Mammary epithelial cell (primary cell): Measurements from ENCODE around the gene AGAP1.

Experiments
- EZH2 ChIP-seq: IDR thresholded peaks from 2 replicates; pipeline ENCODE4 v1.6.1; 2012; ENCODE audit warnings: low read length, inconsistent platforms, borderline replicate concordance
- TF ChIP-seq, protein P1 (sequence below), 2 donors: IDR thresholded peaks in 1 of 2; conservative IDR thresholded peaks in 1 of 2; 2 replicates each; pipeline ENCODE4 v1.5.1; 2011 to 2012; ENCODE audit warnings: inconsistent platforms in 2 of 2, low read length in 2 of 2, mild to moderate bottlenecking in 2 of 2, control low read depth in 1 of 2, low read depth in 1 of 2; ENCODE audit not compliant: insufficient read depth in 1 of 2; ENCODE audit errors: extremely low read depth in 1 of 2

- TF ChIP-seq, protein P1, sequence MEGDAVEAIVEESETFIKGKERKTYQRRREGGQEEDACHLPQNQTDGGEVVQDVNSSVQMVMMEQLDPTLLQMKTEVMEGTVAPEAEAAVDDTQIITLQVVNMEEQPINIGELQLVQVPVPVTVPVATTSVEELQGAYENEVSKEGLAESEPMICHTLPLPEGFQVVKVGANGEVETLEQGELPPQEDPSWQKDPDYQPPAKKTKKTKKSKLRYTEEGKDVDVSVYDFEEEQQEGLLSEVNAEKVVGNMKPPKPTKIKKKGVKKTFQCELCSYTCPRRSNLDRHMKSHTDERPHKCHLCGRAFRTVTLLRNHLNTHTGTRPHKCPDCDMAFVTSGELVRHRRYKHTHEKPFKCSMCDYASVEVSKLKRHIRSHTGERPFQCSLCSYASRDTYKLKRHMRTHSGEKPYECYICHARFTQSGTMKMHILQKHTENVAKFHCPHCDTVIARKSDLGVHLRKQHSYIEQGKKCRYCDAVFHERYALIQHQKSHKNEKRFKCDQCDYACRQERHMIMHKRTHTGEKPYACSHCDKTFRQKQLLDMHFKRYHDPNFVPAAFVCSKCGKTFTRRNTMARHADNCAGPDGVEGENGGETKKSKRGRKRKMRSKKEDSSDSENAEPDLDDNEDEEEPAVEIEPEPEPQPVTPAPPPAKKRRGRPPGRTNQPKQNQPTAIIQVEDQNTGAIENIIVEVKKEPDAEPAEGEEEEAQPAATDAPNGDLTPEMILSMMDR (conservative IDR thresholded peaks at IDR 0.05 in 1 of 2, IDR thresholded peaks at IDR 0.05 in 1 of 2; ENCODE audit: extremely low read depth in 1 of 2, insufficient read depth in 1 of 2, low read depth in 1 of 2, low read length in 2 of 2): no peak
- TF ChIP-seq EZH2: no peak
Measured at GRCh38 chr2:235844561-235844960, 350.7 kb downstream of the AGAP1 start.
